GM23338 (cell line): ENCODE data around the gene PCSK5. TPM values are rescaled to one million over a fixed set of nuclear protein-coding genes. Genes with fewer than 3 reads are reported as not detected.

Experiments used
- ATAC-seq: fragments of 200-7000 bp; cut with Tn5 transposase; 3 replicates; pipeline ENCODE4 v1.9.1; 2020
- DNase-seq: peaks from one replicate; pipeline ENCODE4 v3.0.0-alpha.2; 2015; ENCODE audit warnings: low spot score
- H2AFZ ChIP-seq: fragments of 200-600 bp; sonication (generic); 2 replicates; pipeline ENCODE4 v1.8.0; 2016; ENCODE audit warnings: antibody characterized with exemption, mild to moderate bottlenecking, moderate library complexity
- H3F3A ChIP-seq: fragments of 200-600 bp; sonication (generic); replicated peaks from 2 replicates; pipeline ENCODE4 v1.8.0; 2017; ENCODE audit warnings: antibody characterized with exemption, mixed run types, low read depth
- H3K27ac ChIP-seq: fragments of 200-600 bp; sonication (generic); 2 replicates; pipeline ENCODE4 v1.6.1; 2016; ENCODE audit warnings: low read depth
- H3K27me3 ChIP-seq: fragments of 200-600 bp; sonication (generic); 2 replicates; pipeline ENCODE4 v1.8.0; 2016; ENCODE audit warnings: mild to moderate bottlenecking, mixed run types, moderate library complexity; ENCODE audit not compliant: insufficient read depth
- H3K36me3 ChIP-seq: fragments of 200-600 bp; sonication (generic); 2 replicates; pipeline ENCODE4 v1.8.0; 2016; ENCODE audit warnings: mild to moderate bottlenecking; ENCODE audit not compliant: insufficient read depth
- H3K4me1 ChIP-seq: fragments of 200-600 bp; sonication (generic); 2 replicates; pipeline ENCODE4 v1.8.0; 2016; ENCODE audit warnings: mild to moderate bottlenecking, moderate library complexity; ENCODE audit not compliant: insufficient read depth
- H3K4me2 ChIP-seq: fragments of 200-600 bp; sonication (generic); 2 replicates; pipeline ENCODE4 v1.7.1; 2017; ENCODE audit warnings: mixed run types
- H3K4me3 ChIP-seq: fragments of 200-600 bp; sonication (generic); 2 replicates; pipeline ENCODE4 v1.6.1; 2016; ENCODE audit warnings: mixed run types
- H3K79me2 ChIP-seq: fragments of 200-600 bp; sonication (generic); replicated peaks from 2 replicates; pipeline ENCODE4 v1.8.0; 2017; ENCODE audit warnings: mild to moderate bottlenecking; ENCODE audit not compliant: insufficient read depth
- H3K9me2 ChIP-seq: fragments of 200-600 bp; sonication (generic); 2 replicates; pipeline ENCODE4 v1.8.0; 2017; ENCODE audit not compliant: insufficient read depth
- H4K20me1 ChIP-seq: fragments of 200-600 bp; sonication (generic); replicated peaks from 2 replicates; pipeline ENCODE4 v1.8.0; 2017; ENCODE audit warnings: mild to moderate bottlenecking; ENCODE audit not compliant: insufficient read depth
- H3K27ac Mint-ChIP-seq: 2 replicates; pipeline ENCODE4 v1.8.0; 2020; ENCODE audit warnings: inconsistent platforms, mild to moderate bottlenecking, moderate library complexity, mixed read lengths
- H3K27me3 Mint-ChIP-seq: 3 replicates; pipeline ENCODE4 v1.8.0; 2022; ENCODE audit warnings: low read depth, mild to moderate bottlenecking, moderate library complexity, mixed read lengths, inconsistent platforms; ENCODE audit not compliant: insufficient read depth, poor library complexity
- H3K36me3 Mint-ChIP-seq: 3 replicates; pipeline ENCODE4 v1.8.0; 2021; ENCODE audit warnings: low read depth, mild to moderate bottlenecking, inconsistent platforms, moderate library complexity, mixed read lengths
- H3K4me1 Mint-ChIP-seq: 3 replicates; pipeline ENCODE4 v1.8.0; 2020; ENCODE audit warnings: mild to moderate bottlenecking, inconsistent platforms, mixed read lengths
- H3K4me3 Mint-ChIP-seq: 3 replicates; pipeline ENCODE4 v1.8.0; 2021; ENCODE audit warnings: moderate library complexity, mild to moderate bottlenecking, inconsistent platforms, mixed read lengths
- H3K9me3 Mint-ChIP-seq: 3 replicates; pipeline ENCODE4 v1.8.0; 2020; ENCODE audit warnings: moderate library complexity, mild to moderate bottlenecking, inconsistent platforms, mixed read lengths
- EZH2 ChIP-seq: fragments of 200-600 bp; sonication (generic); IDR thresholded peaks from one replicate; pipeline ENCODE4 v1.8.0; 2017; ENCODE audit warnings: antibody characterized with exemption, mild to moderate bottlenecking, low read depth; ENCODE audit not compliant: unreplicated experiment
- EZH2phosphoT487 ChIP-seq: fragments of 200-600 bp; sonication (generic); IDR thresholded peaks from one replicate; pipeline ENCODE4 v1.8.1; 2018; ENCODE audit warnings: antibody characterized with exemption; ENCODE audit not compliant: unreplicated experiment
- NANOG ChIP-seq: IDR thresholded peaks from 2 replicates; pipeline ENCODE4 v1.6.1; 2016; ENCODE audit warnings: antibody characterized with exemption, borderline replicate concordance
- POLR2AphosphoS5 ChIP-seq: IDR thresholded peaks from 2 replicates; pipeline ENCODE4 v1.6.1; 2016; ENCODE audit warnings: antibody characterized with exemption, low read depth
- STAT1 ChIP-seq: IDR thresholded peaks from one replicate; pipeline ENCODE4 v1.6.1; 2016; ENCODE audit warnings: antibody characterized with exemption; ENCODE audit not compliant: unreplicated experiment
- ZNF462 ChIP-seq: fragments of 250-450 bp; sonication (Bioruptor Pico); IDR thresholded peaks from 2 replicates; pipeline ENCODE4 v1.5.0; 2020; ENCODE audit warnings: mild to moderate bottlenecking, moderate library complexity
- polyA plus RNA-seq: library from polyadenylated mRNA; unstranded; fragments of >200 nt; fragmentation: Nextera tagmentation; extraction: Ambion mirVana; gene quantifications from 2 replicates; pipeline ENCODE4 v1.2.1, GENCODE V29; 2016
- total RNA-seq: library from RNA; depleted of rRNA; stranded (reverse); fragments of >200 nt; shearing (Covaris generic); gene quantifications from 2 replicates; pipeline ENCODE4 v1.2.3, GENCODE V29; 2014
- TF ChIP-seq, protein P1 (sequence below): IDR thresholded peaks from one replicate; pipeline ENCODE4 v1.6.1; 2018; ENCODE audit warnings: antibody characterized with exemption; ENCODE audit not compliant: unreplicated experiment
- TF ChIP-seq, protein P2 (sequence below), 2 experiments: fragments of 200-600 bp in 1 of 2; sonication (generic) in 1 of 2; conservative IDR thresholded peaks; 2 replicates each; pipeline versions ENCODE4 v1.5.1 to v1.6.1; 2016 to 2017; ENCODE audit warnings: antibody characterized with exemption in 2 of 2, low read depth in 2 of 2, mild to moderate bottlenecking in 2 of 2, moderate library complexity in 1 of 2

The PCSK5 gene
- total and polyA plus RNA-seq, 2 experiments from 2014 or later: 12.3 to 34.8 TPM

GRCh38 chr9:76395381-76395780, 504.9 kb downstream of the PCSK5 start (continued):
- no peak for TF ChIP-seq ZNF462 (CRISPR knock-in tag)
- TF ChIP-seq, protein P1, sequence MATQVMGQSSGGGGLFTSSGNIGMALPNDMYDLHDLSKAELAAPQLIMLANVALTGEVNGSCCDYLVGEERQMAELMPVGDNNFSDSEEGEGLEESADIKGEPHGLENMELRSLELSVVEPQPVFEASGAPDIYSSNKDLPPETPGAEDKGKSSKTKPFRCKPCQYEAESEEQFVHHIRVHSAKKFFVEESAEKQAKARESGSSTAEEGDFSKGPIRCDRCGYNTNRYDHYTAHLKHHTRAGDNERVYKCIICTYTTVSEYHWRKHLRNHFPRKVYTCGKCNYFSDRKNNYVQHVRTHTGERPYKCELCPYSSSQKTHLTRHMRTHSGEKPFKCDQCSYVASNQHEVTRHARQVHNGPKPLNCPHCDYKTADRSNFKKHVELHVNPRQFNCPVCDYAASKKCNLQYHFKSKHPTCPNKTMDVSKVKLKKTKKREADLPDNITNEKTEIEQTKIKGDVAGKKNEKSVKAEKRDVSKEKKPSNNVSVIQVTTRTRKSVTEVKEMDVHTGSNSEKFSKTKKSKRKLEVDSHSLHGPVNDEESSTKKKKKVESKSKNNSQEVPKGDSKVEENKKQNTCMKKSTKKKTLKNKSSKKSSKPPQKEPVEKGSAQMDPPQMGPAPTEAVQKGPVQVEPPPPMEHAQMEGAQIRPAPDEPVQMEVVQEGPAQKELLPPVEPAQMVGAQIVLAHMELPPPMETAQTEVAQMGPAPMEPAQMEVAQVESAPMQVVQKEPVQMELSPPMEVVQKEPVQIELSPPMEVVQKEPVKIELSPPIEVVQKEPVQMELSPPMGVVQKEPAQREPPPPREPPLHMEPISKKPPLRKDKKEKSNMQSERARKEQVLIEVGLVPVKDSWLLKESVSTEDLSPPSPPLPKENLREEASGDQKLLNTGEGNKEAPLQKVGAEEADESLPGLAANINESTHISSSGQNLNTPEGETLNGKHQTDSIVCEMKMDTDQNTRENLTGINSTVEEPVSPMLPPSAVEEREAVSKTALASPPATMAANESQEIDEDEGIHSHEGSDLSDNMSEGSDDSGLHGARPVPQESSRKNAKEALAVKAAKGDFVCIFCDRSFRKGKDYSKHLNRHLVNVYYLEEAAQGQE: no peak

DNA sequence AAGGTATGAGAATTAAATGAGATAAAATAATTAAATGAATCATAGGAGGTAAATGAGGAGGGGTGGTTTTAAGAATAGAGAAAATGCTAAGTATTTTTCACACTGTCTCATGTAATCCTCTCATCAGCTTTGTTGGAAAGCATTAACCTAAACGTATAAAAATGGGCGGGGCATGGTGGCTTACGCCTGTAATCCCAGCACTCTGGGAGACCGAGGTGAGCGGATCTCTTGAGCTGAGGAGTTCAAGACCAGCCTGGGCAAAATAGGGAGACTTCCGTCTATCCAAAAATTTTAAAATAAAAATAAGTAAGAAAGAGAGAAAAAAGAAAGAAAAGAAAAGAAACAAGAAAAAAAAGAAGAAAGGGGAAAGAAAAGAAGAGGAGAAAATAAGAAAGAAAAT, 505.7 kb downstream of the PCSK5 start:
- peaks cover 12% of the 10 kb centered on the region; the same call in 2 of the 3 replicates for H3K36me3 Mint-ChIP-seq
- TF ChIP-seq NANOG: no peak
- no peak for TF ChIP-seq EZH2
- TF ChIP-seq, protein P1: no peak
- TF ChIP-seq EZH2phosphoT487: no peak
- TF ChIP-seq STAT1: no peak
- TF ChIP-seq, protein P2, sequence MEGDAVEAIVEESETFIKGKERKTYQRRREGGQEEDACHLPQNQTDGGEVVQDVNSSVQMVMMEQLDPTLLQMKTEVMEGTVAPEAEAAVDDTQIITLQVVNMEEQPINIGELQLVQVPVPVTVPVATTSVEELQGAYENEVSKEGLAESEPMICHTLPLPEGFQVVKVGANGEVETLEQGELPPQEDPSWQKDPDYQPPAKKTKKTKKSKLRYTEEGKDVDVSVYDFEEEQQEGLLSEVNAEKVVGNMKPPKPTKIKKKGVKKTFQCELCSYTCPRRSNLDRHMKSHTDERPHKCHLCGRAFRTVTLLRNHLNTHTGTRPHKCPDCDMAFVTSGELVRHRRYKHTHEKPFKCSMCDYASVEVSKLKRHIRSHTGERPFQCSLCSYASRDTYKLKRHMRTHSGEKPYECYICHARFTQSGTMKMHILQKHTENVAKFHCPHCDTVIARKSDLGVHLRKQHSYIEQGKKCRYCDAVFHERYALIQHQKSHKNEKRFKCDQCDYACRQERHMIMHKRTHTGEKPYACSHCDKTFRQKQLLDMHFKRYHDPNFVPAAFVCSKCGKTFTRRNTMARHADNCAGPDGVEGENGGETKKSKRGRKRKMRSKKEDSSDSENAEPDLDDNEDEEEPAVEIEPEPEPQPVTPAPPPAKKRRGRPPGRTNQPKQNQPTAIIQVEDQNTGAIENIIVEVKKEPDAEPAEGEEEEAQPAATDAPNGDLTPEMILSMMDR (conservative IDR thresholded peaks at IDR 0.05; ENCODE audit: low read depth in 2 of 2): no peak
- TF ChIP-seq POLR2AphosphoS5: no peak

More for the DNA sequence above, 505.7 kb downstream of the PCSK5 start:
- H3K9me2 ChIP-seq: no peaks in the 10 kb centered on the region
- no peaks in the 10 kb centered on the region; the same call in 1 of the 2 replicates for H3K4me1 ChIP-seq
- DNase-seq: no peak
- no peak overlapping the region for H2AFZ ChIP-seq
- peaks cover 19% of the 10 kb centered on the region for H3K79me2 ChIP-seq
- no peaks in the 10 kb centered on the region for H4K20me1 ChIP-seq
- peaks cover 10% of the 10 kb centered on the region for H3F3A ChIP-seq
- no peaks in the 10 kb centered on the region for H3K36me3 ChIP-seq
- ATAC-seq: no peak
- H3K27ac ChIP-seq: no peak overlapping the region
- H3K27me3 Mint-ChIP-seq: peaks cover 3% of the 10 kb centered on the region
- H3K27me3 ChIP-seq: no peaks in the 10 kb centered on the region
- H3K4me3 ChIP-seq: no peak overlapping the region
- H3K4me3 Mint-ChIP-seq: no peak overlapping the region
- H3K4me2 ChIP-seq: no peak overlapping the region
- no peak overlapping the region for H3K27ac Mint-ChIP-seq
- H3K4me1 Mint-ChIP-seq: peaks cover 2% of the 10 kb centered on the region; the same call in 1 of the 3 replicates
- H3K9me3 Mint-ChIP-seq: peaks cover 2% of the 10 kb centered on the region; the same call in 1 of the 3 replicates
